ENCODE data around the gene MFSD11. TPM values are rescaled to one million over a fixed set of nuclear protein-coding genes. Genes with fewer than 3 reads are reported as not detected.
"Not testable (repeated sequence)": the region's sequence is repeated elsewhere in the genome, so short reads cannot be mapped to it uniquely, and the experiment has no call there.

Gene MFSD11
- total RNA-seq, 1 experiment from 2014 or later, result 37.6 TPM

- peak; percentile 98 for DNase-seq (ENCODE audit: low read depth)
Observed at GRCh38 chr17:76709077-76709950, 28.6 kb upstream of the MFSD11 start.

- DNase-seq (ENCODE audit: low read depth), result peak; percentile 37
Observed at GRCh38 chr17:76709951-76710862, 27.7 kb upstream of the MFSD11 start.

- DNase-seq (ENCODE audit: low read depth), result peak; percentile 90
Observed at GRCh38 chr17:76710863-76711611, 26.9 kb upstream of the MFSD11 start, which contains the start of gene MXRA7. Gene MXRA7, minus strand, starts transcription at chr17:76710965. Its CDS starts 19 bp downstream, at chr17:76710946.

DNA sequence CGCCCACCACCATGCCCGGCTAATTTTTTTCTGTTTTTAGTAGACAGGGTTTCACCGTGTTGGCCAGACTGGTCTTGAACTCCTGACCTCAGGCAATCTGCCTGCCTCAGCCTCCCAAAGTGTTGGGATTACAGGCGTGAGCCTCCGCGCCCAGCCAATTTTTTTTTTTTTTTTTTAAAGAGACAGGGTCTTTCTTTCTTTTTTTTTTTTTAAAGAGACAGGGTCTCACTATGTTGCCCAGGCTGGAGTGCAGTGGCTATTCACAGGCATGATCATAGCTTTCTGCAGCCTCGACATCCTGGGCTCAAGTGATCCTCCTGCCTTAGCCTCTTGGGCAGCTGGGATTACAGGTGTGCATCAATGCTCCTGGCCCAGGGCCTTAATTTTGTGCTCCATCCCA is 25.6 kb upstream of the MFSD11 start:
- DNase-seq (ENCODE audit: low read depth), result not testable (repeated sequence)

- no peak for DNase-seq (ENCODE audit: low read depth)
Observed at GRCh38 chr17:76713765-76714164, 24.2 kb upstream of the MFSD11 start.

DNA sequence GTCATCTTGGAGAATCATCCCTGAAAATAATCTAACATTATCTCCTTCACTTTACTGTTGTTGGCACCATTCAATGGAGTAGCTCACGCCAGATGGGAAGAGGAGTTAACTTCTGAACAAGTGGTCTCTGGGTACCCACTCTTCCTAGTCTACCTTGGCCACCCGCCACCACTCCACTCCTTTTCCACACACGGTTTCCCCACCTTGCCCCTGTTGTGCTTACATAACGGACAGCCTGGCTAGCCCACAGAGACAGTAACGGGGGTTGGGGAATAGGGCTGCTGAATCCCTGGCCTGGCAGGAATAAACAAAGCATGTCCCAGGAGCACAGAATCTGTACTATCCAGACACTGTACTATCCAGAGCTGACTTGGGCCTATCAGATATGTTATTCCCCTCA is 23.6 kb upstream of the MFSD11 start:
- no peak for DNase-seq (ENCODE audit: low read depth)

DNA sequence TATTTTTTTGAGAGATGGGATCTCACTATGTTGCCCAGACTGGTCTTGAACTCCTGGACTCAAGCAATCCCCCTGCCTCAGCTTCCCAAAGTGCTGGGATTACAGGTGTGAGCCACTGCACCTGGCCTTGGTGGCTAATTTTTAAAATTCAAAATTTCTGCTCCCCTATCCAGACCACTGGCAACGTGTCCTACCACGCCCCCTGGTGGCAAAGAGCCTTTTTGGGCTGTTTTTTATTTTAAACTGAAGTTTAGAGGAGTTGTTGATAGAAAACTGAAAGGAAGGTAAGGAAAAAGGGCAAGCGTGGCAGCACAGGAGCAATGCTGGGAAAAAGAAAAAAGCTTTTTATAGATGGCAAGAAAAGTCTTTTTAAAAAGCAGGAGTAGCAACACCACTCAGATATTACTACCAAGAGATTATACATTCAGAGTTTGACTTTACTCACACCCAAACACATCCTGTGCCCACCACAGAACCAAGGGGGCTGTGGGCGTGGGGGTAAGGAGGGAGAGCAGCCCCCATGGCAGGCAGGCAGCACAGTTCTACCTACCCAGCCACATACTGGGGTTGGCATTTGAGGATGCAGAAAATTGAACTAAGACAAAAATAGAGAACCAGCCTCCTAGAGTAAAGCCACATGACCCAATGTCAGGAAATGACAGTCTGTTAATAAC is 23.0 kb upstream of the MFSD11 start:
- peak; percentile 49 for DNase-seq (ENCODE audit: low read depth)

DNA sequence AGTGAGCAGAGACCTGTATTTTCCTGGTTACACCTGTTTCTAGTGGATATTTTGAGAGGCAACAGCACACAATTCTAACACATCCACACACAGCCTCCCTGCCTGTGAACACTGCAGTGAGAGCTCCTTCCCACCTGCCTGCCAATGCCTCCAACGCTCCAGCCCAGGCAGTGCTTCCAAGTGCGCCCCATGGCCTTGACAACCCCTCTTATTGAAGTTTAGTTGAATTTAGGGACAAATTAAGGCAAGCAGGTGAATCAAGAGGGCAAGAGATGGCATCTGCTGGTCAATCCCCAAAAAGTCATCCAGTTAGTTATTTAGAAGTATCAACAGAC is 22.5 kb upstream of the MFSD11 start:
- no peak for DNase-seq (ENCODE audit: low read depth)

DNA sequence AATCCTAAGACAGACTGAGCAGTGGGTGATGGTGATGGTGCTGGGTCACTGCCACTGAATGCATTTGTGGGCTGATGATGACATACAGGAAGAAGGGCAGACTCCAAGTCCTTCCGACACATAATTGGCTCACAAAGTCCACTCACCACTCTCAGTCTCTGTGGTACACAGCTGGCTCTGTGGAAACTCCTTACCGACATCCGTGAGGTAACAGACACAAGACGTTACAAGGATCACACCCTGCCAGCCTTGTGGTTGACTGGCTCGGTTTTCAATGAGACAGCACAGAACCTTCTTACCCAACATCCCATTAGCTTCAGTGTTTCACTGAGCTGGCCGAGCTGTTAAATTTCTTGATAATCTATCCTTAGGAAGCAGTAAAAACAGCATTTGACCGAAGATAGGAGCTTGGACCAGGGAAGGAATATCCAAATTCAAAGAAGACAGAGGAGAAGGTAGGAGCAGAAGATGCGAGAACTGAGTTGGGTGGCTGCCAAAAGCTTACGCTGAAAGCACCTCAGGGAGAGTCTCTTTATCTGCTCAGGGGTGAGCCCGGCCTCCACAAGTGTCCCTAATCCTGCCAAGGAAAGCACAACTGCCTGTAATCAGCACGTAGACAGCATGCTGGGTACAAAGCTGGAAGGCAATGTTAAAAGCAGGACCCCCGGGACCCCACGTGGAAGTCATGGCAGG is 21.6 kb upstream of the MFSD11 start:
- peak; percentile 97 for DNase-seq (ENCODE audit: low read depth)

DNA sequence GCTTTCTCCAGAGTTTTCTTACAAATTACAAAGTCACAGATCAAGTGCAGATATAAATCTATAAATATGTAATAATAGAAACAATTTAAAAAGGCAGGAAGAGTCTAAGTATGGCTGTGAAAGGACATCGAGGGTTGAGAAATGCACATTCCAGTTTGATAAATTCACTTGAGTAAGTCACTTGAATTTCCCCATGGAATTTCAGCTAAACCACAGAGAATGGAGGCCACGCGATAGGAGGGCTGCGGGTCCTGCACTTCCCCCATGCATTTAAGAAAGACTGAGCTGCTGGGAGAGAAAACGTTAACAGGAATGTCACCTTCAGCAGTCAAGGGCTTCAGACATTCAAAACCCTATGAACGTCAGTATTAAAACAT is 21.1 kb upstream of the MFSD11 start:
- peak; percentile 79 for DNase-seq (ENCODE audit: low read depth)

- no peak for DNase-seq (ENCODE audit: low read depth)
Observed at GRCh38 chr17:76718516-76718915, 19.4 kb upstream of the MFSD11 start.

DNA sequence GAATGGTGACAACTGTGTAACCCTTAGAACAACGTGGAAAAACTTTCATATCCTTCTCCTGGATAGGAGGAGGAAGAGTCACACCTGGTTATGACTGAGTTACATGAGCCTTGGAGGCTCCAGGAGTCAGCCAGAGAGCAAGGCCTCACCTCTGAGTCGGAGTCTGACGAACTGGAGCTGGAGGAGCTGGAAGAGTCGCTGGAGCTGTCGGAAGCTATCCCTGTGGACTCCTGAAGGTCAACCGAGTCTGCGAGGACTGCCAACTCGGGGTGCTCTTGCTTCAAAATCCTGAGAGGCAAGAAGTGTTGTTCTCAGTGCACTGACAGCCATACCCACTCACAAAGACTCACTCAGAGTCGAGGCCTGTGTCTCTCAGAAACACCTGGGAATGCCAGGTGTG is 17.7 kb upstream of the MFSD11 start:
- no peak for DNase-seq (ENCODE audit: low read depth)

DNA sequence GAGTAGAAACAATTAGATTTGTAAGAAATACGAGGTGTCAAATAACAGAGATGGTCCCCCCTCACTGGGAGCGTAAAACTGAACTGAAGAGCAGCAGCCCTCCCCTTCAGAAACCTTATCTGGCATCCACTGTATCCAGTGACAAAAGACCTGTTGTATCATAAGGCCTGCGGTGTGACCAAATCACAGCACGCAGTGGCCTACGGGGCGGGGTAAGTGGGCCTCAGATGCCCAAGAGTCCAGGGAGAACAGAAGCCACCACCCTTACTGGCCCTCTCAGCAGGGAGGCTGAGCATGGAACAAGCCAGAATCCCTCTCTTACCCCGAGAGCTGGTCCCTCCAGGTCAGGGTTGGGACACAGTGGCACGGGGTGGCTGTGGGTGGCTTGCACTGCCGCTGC is 17.0 kb upstream of the MFSD11 start:
- DNase-seq (ENCODE audit: low read depth), result no peak

GRCh38 chr17:76721463-76721862 is 16.5 kb upstream of the MFSD11 start:
- no peak for DNase-seq (ENCODE audit: low read depth)

DNA sequence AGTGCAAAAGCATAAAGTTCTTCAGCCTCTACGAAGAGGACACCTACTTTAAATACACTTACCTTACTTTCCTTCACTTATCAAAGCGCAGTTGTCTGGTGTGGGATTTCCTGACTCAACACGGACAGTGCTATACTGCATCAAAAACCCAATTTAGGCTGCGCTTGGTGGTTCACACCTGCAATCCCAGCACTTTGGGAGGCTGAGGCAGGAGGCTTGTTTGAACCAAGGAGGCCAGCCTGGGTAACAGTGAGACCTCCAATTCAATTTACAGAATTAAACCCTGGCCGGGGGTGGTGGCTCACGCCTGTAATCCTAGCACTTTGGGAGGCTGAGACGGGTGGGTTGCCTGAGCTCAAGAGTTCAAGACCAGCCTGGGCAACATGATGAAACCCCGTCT is 15.6 kb upstream of the MFSD11 start:
- no peak for DNase-seq (ENCODE audit: low read depth)

- not testable (repeated sequence) for DNase-seq (ENCODE audit: low read depth)
Observed at GRCh38 chr17:76722977-76723376, 14.9 kb upstream of the MFSD11 start.

- no peak for DNase-seq (ENCODE audit: low read depth)
Observed at GRCh38 chr17:76723812-76724211, 14.1 kb upstream of the MFSD11 start.

DNA sequence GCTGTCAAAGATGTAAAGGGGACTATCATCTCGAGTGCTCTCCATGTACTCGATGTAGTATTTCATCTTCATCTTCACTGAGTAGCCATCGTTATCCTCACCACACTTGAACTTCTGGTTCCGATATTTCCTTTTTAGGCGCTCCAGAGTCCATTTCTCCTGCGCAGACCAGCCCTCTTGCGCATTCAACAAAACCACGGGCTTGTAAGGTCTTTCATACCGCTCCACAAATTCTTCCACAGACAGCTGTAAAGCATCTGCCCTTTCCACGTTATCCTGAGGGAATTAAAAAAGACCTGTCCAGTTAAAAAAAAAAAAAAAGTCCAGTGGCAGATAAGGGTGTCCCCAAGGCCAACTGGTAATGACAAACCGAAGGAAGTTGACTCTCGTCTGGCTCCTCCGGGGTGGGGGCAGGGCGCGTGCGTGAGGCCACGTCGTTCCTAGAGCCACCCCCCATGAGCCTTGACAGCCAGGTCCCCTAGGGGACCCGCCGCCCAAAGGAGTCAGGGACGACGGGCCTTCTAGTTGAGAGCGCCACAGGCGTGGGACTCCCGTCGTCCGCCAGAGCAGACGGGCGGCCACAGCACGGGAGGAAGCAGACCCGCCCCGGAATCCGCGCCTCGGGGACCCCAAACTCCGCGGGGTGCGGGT is 12.2 kb upstream of the MFSD11 start:
- peak; percentile 54 for DNase-seq (ENCODE audit: low read depth)

GRCh38 chr17:76726231-76726775 is 11.6 kb upstream of the MFSD11 start, which contains the start of gene JMJD6:
Gene JMJD6, minus strand, starts transcription at chr17:76726606. Its CDS starts 131 bp downstream, at chr17:76726475.
- peak; percentile 98 for DNase-seq (ENCODE audit: low read depth)
